Stimulated activated CD4-positive, alpha-beta T cell treated with anti-CD3 and anti-CD28 coated beads, Interleukin-12 subunit alpha, Interleukin-12 subunit beta, amount 100 ng/mL, for 4 hours (primary cell): Measurements from ENCODE around the gene DCP1A.

Experiments
- DNase-seq: peaks from one replicate; pipeline ENCODE4 v3.0.0-alpha.2; 2020

Gene DCP1A

GRCh38 chr3:53242642-53243041, 104.7 kb downstream of the DCP1A start:
- no peak for DNase-seq

GRCh38 chr3:53242155-53242554, 105.2 kb downstream of the DCP1A start:
- DNase-seq = no peak

- no peak for DNase-seq
Measured at GRCh38 chr3:53240989-53241972, 106.1 kb downstream of the DCP1A start.

- no peak for DNase-seq
Measured at GRCh38 chr3:53239800-53240199, 107.5 kb downstream of the DCP1A start.

- DNase-seq = no peak
Measured at GRCh38 chr3:53238886-53239285, 108.5 kb downstream of the DCP1A start.

GRCh38 chr3:53238051-53238850, 109.1 kb downstream of the DCP1A start:
- no peak for DNase-seq

- DNase-seq = no peak
Measured at GRCh38 chr3:53236112-53236841, 111.1 kb downstream of the DCP1A start.

- no peak for DNase-seq
Measured at GRCh38 chr3:53235545-53235944, 111.8 kb downstream of the DCP1A start.

- no peak for DNase-seq
Measured at GRCh38 chr3:53234841-53235232, 112.5 kb downstream of the DCP1A start.

GRCh38 chr3:53234130-53234840, 113.1 kb downstream of the DCP1A start:
- DNase-seq = no peak
